ENCODE results near the gene GAREM1. TPM values are rescaled to one million over a fixed set of nuclear protein-coding genes. Genes with fewer than 3 reads are reported as not detected.

Gene GAREM1
- total and polyA plus RNA-seq, 2 of the 8 experiments (the other 6 are each of a cell fraction or from before 2014, with no cell fraction given), result 3.6 to 9.2 TPM

DNA sequence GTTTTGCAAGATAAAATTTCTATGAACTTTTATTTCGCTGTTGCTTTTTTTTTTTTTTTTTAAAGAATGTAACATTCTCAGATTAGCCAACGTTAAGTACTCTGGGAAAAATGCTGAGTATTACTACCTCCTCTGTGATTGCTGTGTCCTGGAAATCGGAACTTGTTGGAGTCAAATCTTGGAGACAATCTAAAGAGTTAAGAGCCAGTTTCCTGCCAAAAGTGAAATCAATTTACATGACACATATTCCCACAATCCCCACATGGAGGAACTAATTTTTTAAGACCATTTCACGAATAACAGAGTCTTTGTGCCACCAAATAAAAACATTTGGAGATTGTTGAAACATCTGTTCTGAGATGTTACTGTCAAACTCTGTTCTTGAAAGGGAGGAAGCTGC lies 153.0 kb downstream of the GAREM1 start:
- H3K4me3 ChIP-seq (ENCODE audit: extremely low read depth in 1 of 4, insufficient read depth in 2 of 4, low read depth in 3 of 4, low read length in 4 of 4), result no peak overlapping the region

More for the DNA sequence above, 153.0 kb downstream of the GAREM1 start:
- no peak overlapping the region for H2BK5ac ChIP-seq (ENCODE audit: low read depth, low read length)
- no peak overlapping the region for H3K18ac ChIP-seq (ENCODE audit: extremely low read depth, low read length)
- H3K56ac ChIP-seq (replicated peaks; ENCODE audit: insufficient read length, low read depth, low read length), result no peak overlapping the region
- H3K14ac ChIP-seq (ENCODE audit: insufficient read length), result no peak overlapping the region
- no peak overlapping the region for H2BK12ac ChIP-seq (ENCODE audit: low read depth, low read length)
- H2AK5ac ChIP-seq (ENCODE audit: low read depth, low read length), result no peak overlapping the region
- no peak overlapping the region for H3K4ac ChIP-seq (replicated peaks; ENCODE audit: insufficient read length, low read depth, low read length)
- H2BK15ac ChIP-seq (ENCODE audit: low read length), result no peak overlapping the region
- H4K8ac ChIP-seq (ENCODE audit: extremely low read depth, insufficient read depth, low read length), result no peak overlapping the region
- H4K20me1 ChIP-seq (replicated peaks in 1 of 2; ENCODE audit: control insufficient read depth in 1 of 2, insufficient read depth in 2 of 2, low read length in 2 of 2), result no peaks in the 10 kb centered on the region
- no peaks in the 10 kb centered on the region for H3K27me3 ChIP-seq (replicated peaks in 1 of 4; ENCODE audit: control insufficient read depth in 3 of 4, extremely low read depth in 1 of 4, insufficient read depth in 3 of 4, low read length in 3 of 4)
- WGBS, 2 experiments (ENCODE audit: extremely low coverage in 1 of 2, insufficient coverage in 1 of 2, insufficient read length in 1 of 2, insufficient replicate concordance in 2 of 2, low coverage in 1 of 2, low lambda C conversion rate in 2 of 2, missing lambda C conversion rate in 1 of 2), result 73% methylated on average over 4 of the region's 4 CpGs; no CpG with 5 or more reads in 1 of the 2 experiments
- H3K9me3 ChIP-seq (ENCODE audit: insufficient read depth in 2 of 2, low read depth in 1 of 2, low read length in 1 of 2), result no peaks in the 10 kb centered on the region
- DNase-seq (ENCODE audit: low read depth in 1 of 2, low spot score in 2 of 2) (no peak), FAIRE-seq (no peak)
- H3K79me1 ChIP-seq (ENCODE audit: low read depth, low read length), result no peaks in the 10 kb centered on the region
- TF ChIP-seq BACH1 (IDR thresholded peaks at IDR 0.05; ENCODE audit: low read length) (no peak), SAP30 (IDR thresholded peaks at IDR 0.05; ENCODE audit: insufficient read depth, insufficient replicate concordance, low read length) (no peak), HDAC6 (IDR thresholded peaks at IDR 0.05; ENCODE audit: low read depth, low read length) (no peak), BCL11A (IDR thresholded peaks at IDR 0.05; ENCODE audit: low read depth in 2 of 2, low read length in 2 of 2) (no peak), KDM5A (IDR thresholded peaks at IDR 0.05; ENCODE audit: low read length) (no peak), RFX5 (IDR thresholded peaks at IDR 0.05; ENCODE audit: borderline replicate concordance, low read depth, low read length) (no peak)
- TF ChIP-seq, protein P1, sequence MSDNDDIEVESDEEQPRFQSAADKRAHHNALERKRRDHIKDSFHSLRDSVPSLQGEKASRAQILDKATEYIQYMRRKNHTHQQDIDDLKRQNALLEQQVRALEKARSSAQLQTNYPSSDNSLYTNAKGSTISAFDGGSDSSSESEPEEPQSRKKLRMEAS (IDR thresholded peaks at IDR 0.05), result no peak
- POLR2A ChIA-PET (ENCODE audit: partially characterized antibody), result no interaction called here
- no peak overlapping the region for H3K27ac ChIP-seq (ENCODE audit: low read depth, low read length)
- CTCF ChIA-PET (ENCODE audit: partially characterized antibody), result interaction anchor here (0.7 to 2.0 kb wide), 3 partner anchors 28 to 232 kb away, joined by 3 to 4 read pairs (median 4); no protein-coding TSS in a partner anchor
- no peak overlapping the region for H4K5ac ChIP-seq (ENCODE audit: insufficient read length, low read depth, low read length)
- no peak overlapping the region for H2BK120ac ChIP-seq (replicated peaks; ENCODE audit: low read depth, low read length)
- H3K79me2 ChIP-seq (ENCODE audit: control insufficient read depth in 1 of 2, insufficient read depth in 2 of 2, low read length in 2 of 2), result no peaks in the 10 kb centered on the region
- H3K23me2 ChIP-seq (ENCODE audit: low read depth, low read length), result no peaks in the 10 kb centered on the region
- H2BK20ac ChIP-seq (ENCODE audit: low read length), result no peak overlapping the region
- H3K36me3 ChIP-seq (ENCODE audit: control insufficient read depth in 2 of 4, insufficient read depth in 4 of 4, low read length in 3 of 4), result no peaks in the 10 kb centered on the region
- no peak overlapping the region for H3K23ac ChIP-seq (ENCODE audit: insufficient read length)
- no peak overlapping the region for H3K4me2 ChIP-seq (ENCODE audit: insufficient read depth in 1 of 2, low read depth in 2 of 2, low read length in 2 of 2)
- H3K9ac ChIP-seq (replicated peaks in 1 of 4; ENCODE audit: extremely low read depth in 1 of 4, low read depth in 3 of 4, low read length in 3 of 4), result no peak overlapping the region
- H4K91ac ChIP-seq (replicated peaks; ENCODE audit: insufficient read length, low read length), result no peak overlapping the region
- no peak overlapping the region for H2AFZ ChIP-seq (ENCODE audit: low read length)
- no peaks in the 10 kb centered on the region for H3K4me1 ChIP-seq (replicated peaks in 1 of 4; ENCODE audit: control insufficient read depth in 3 of 4, insufficient read depth in 4 of 4, low read length in 3 of 4)

All from H1 (cell line).